ES-I3 (cell line): ENCODE data around the gene SLC35A2.
"Not testable (repeated sequence)": the region's sequence is repeated elsewhere in the genome, so short reads cannot be mapped to it uniquely, and the experiment has no call there.

Source experiments
- H3K36me3 ChIP-seq: 2 replicates; pipeline ENCODE4 v1.6.1; 2013; ENCODE audit warnings: mild to moderate bottlenecking, low read length, control low read depth, moderate library complexity; ENCODE audit not compliant: insufficient read depth
- H3K4me1 ChIP-seq: 2 replicates; pipeline ENCODE4 v1.6.1; 2013; ENCODE audit warnings: mild to moderate bottlenecking, control low read depth, low read length; ENCODE audit not compliant: insufficient read depth
- H3K9ac ChIP-seq: 2 replicates; pipeline ENCODE4 v1.6.1; 2013; ENCODE audit warnings: low read depth, mild to moderate bottlenecking, low read length, moderate library complexity
- H3K9me3 ChIP-seq: 2 replicates; pipeline ENCODE4 v1.6.1; 2013; ENCODE audit warnings: mild to moderate bottlenecking, low read length, moderate library complexity; ENCODE audit not compliant: control insufficient read depth, insufficient read depth

Gene SLC35A2

DNA sequence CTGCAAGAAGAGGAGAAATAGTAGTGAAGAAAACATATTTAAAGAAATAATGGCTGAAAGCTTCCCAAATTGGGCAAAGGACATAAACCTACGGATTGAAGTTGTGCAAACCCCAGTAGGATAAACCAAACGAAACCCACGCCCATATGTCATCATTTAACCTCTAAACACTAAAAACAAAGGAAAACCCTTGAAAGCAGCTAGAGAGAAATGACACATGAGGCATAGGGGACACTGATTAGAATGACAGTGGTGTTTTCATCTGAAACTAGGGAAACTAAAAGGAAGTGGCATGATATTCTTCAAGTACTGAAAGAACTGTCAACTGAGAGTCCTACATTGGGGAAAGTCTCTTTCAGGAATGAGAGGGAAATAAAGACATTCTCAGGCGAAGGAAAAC lies 34.5 kb downstream of the SLC35A2 start:
- H3K4me1 ChIP-seq, H3K36me3 ChIP-seq, H3K9me3 ChIP-seq, H3K9ac ChIP-seq: not testable (repeated sequence)

DNA sequence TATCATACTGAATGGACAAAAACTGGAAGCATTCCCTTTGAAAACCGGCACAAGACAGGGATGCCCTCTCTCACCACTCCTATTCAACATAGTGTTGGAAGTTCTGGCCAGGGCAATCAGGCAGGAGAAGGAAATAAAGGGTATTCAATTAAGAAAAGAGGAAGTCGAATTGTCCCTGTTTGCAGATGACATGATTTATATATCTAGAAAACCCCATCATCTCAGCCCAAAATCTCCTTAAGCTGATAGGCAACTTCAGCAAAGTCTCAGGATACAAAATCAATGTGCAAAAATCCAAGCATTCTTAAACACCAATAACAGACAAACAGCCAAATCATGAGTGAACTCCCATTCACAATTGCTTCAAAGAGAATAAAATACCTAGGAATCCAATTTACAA lies 39.4 kb downstream of the SLC35A2 start:
- not testable (repeated sequence) for H3K9ac ChIP-seq, H3K9me3 ChIP-seq, H3K36me3 ChIP-seq, H3K4me1 ChIP-seq

DNA sequence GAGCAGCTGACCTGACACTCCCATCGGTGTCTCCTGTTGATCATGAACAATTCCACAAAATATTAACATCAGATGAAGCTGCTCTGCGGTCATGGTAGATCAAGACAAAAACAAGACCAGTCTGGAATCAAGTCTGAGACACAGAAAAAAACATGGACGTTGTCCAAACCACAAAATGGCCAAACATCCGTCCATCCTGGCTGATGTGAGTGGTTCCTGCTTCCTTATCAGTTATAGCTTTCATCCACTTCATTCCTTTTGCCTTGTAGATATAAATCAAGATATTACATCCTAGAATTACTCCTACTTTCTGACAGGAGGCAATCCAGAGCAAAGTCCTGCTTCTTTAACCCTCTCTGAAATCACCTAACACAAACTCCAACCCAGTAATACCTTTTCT lies 47.2 kb downstream of the SLC35A2 start:
- no peaks in the 10 kb centered on the region for H3K9me3 ChIP-seq
- no peaks in the 10 kb centered on the region for H3K36me3 ChIP-seq
- H3K4me1 ChIP-seq, result no peaks in the 10 kb centered on the region
- no peak overlapping the region for H3K9ac ChIP-seq

DNA sequence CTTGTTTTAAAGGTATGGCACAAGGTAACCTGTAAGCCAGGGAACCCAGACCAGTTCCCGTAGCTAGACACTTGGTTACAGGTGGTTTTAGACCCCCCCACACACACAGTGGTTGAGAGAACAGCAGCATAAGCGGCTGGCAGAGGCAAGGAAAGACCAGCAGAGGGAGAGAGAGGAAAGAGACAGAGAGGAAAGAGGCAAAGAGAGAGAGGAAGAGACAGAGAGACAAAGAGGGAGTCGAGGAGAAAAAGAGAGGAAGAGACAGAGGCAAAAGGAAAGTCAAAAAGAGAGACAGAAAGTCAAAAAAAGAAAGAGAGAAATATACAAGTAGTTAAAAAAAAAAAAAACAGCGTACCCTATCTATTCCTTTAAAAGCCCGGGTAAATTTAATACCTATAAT lies 56.5 kb downstream of the SLC35A2 start:
- Histone ChIP-seq H3K9ac (no peak overlapping the region), H3K36me3 (no peaks in the 10 kb centered on the region), H3K9me3 (peaks cover 7% of the 10 kb centered on the region; the same call in 1 of the 2 replicates), H3K4me1 (no peaks in the 10 kb centered on the region)

GRCh38 chrX:48854121-48854804 lies 57.2 kb downstream of the SLC35A2 start:
- H3K36me3 ChIP-seq, H3K9ac ChIP-seq, H3K9me3 ChIP-seq, H3K4me1 ChIP-seq: not testable (repeated sequence)

DNA sequence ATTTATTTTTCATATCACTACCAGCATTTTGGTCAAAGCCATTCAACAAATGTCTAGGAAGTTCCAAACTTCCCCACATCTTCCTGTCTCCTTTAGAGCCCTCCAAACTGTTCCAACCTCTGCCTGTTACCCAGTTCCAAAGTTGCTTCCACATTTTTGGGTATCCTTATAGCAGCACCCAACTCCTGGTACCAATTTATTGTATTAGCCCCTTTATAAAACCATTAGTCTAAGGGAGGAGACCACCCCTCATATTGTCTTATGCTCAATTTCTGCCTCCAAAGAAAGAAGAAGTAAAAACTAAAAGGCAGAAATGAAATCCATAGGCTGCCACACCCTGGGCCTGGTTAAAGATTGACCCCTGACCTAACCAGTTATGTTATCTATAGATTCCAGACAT lies 58.0 kb downstream of the SLC35A2 start:
- H3K9ac ChIP-seq, H3K4me1 ChIP-seq, H3K36me3 ChIP-seq, H3K9me3 ChIP-seq: not testable (repeated sequence)
